Activated effector memory CD4-positive, alpha-beta T cell treated with anti-CD3 and anti-CD28 coated beads, Interleukin-2, amount 50 U/mL, for 16 hours (primary cell): ENCODE results near the gene RHOG.

ENCODE experiments used
- DNase-seq: peaks from one replicate; pipeline ENCODE4 v3.0.0-alpha.2; 2020

The RHOG gene

GRCh38 chr11:3840870-3841425, at the start of gene RHOG:
Gene RHOG, minus strand, starts transcription at chr11:3840959. Its CDS starts 12,821 bp downstream, at chr11:3828138.
- peak; percentile 89 for DNase-seq

DNA sequence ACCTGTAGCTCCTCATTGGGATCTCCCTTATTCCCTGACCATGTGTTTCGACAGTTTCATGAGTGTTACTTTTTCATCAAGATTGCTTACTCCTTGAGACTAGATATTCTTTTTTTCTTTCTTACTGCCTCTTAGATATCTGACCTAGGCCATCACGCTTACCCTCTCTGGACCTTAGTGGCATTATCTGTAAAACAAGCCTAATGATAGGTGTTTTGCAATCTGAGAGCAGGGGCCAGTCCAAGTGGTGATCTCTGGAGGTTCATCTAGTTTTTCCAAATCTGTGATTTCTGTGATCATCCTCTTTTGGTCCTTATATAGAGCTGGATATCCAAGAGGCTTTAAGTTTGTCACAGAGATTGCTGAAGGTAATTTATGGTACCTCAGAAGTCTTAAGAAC, 49.3 kb upstream of the RHOG start:
- DNase-seq = no peak

- no peak for DNase-seq
Measured at GRCh38 chr11:3888876-3889275, 48.1 kb upstream of the RHOG start.

DNA sequence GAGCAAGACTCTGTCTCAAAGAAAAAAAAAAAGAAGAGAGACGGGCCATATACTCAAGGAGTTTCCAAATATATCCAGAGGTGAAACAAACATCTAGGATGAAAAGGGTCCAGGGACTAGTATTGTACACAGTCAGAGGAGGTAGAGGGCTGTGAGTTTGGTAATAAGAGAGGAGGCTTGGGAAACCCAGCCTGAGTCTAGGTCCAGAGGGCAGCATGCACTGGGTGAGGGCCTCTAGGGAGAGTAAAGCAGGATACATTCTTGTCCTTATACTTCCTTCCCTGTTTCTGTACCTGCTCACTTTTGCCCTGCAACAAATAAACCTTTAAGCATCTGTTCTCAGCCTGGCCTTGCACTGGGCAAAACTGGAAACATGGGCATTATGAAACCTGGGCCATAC, 46.2 kb upstream of the RHOG start:
- DNase-seq = no peak

DNA sequence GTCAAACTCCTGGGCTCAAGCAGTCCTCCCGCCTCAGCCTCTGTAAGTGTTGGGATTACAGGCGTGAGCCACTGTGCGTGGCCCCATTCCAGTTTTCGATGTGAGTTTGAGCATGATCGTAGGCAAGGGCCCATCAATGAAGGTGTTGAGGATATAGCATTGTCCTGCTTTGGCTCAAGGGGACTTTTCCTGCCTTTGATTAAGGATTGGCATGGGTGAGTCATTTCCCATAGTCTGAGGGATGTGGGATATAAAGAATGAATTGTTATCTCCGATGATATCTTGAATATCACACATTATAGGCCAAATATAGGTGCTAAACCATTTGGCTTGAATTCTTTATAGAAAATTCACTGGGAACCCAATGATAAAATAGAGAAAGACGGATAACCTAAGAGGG, 45.1 kb upstream of the RHOG start:
- DNase-seq = no peak

DNA sequence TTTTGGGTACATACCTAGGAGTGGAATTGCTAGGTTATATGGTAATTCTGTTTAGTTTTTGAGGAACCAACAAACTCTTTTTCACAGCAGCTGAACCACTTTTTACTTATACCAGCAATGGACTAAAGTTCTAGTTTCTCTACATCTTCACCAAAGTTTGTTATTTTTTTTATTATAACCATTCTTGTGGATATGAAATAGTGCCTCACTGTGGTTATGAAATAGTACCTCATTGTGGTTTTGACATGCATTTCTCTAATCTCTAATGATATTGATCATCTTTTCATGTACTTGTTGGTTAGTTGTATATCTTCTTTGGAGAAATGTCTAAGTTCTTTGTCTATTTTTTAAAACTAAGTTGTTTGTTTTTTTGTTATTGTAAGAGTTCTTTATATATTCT, 41.9 kb upstream of the RHOG start:
- no peak for DNase-seq

GRCh38 chr11:3880724-3881123, 40.0 kb upstream of the RHOG start:
- no peak for DNase-seq

- no peak for DNase-seq
Measured at GRCh38 chr11:3879967-3880542, 39.3 kb upstream of the RHOG start.

DNA sequence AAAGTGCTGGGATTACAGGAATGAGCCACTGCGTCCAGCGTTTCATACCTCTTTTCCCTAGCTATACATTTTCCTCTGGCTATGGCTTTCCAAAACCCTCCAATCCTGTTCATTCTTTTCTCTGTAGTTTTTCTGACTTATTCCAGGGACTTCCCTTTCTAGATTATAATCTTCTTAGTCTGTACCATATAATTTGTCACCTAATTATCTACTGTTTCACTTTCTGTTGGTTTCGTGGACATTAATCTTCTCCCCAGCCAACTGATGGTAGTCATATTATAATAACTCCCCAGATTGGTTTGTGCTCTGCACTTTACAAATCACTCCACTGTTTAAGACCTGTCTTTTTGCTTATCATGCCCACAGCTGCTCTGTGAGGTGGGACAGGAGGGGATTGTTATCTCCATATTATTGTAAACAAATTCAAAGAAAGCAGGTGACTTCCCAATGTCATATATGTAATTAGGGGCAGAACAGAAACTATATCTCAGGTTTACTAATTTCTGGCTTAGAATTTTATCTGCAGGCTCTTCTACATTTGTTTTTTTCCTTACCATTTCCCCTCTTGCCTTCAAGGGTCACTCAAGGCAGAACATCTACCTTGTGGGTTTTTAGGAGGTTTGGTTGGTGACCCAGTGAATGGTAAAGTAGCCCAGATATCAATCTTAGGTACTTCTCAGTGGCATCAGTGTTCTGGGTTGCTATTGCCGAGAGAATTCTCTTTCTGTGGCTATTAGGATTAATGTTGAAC, 38.6 kb upstream of the RHOG start:
- DNase-seq = no peak

DNA sequence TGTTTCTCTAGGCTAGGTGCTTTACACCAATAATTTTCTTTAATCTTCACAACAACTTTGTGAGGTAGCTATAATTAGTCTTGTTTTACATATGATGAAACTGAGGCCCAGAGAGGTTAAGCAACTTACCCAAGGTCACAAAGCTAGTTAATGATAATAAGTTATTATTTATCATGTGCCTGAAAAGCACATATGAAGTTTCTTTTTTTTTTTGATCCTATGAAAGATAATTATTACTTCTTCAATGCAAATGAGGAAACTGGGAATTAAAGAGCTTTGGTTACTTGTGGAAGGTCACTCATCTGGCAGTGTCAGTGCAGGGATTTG, 37.5 kb upstream of the RHOG start:
- no peak for DNase-seq

DNA sequence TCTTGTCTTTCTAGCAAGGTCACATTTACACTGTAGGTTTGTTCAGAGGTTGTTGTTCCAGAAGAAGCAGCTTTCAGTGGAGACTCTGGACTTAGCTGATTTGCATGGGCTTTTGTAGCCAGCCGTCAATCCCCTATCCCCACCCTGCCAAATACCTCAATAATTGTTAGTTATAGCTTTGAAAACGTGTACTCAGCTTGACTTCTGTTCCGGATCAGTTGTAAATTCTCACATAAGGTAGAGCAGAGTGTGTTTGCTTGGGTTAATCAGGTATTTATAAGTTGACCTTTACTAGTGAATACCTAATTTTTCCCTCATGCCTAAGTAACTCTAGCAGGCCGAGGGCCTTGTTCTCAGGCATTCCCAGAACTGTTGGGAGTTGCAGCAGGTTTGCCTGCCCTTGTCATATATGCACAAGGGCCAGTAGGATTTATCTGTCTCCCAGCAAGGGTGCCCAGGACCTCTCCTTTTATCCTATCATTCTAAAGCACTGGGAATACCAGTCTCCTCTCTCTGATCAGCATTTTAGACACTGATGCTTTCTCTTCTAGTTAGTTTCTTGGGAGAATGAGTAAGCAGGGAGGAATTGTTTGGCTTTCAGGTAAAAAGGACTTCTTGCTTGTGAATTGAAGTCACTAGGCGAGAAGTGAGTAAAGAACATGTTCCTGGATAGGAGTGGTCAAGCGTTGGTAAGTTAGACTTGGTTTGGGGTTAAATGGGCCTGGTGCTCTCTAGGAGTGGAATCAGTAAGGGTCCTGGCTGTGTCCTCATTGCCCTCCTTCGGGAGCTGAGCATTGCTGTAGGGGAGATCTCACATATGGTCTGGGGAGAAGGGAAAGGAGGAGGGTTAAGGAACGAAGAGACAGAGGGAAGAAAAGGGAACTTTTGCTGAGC, 36.9 kb upstream of the RHOG start:
- no peak for DNase-seq

DNA sequence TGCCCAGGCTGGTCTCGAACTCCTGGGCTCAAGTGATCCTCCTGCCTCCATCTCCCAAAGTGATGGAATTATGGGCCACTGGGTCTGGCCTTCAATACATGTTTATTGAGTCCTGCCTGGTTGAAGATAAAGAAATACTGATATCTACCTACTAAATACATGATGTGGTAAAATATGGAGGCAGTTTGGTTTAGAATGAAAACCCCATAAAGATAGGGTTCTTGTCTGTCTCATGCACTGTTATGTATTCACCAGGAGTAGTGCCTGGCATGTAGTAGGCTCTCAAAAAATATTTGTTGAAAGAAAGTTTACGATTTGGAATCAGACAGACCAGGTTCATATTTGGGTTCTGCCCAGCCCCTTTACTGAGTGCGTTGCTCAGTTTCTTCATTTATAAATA, 35.9 kb upstream of the RHOG start:
- DNase-seq = no peak

DNA sequence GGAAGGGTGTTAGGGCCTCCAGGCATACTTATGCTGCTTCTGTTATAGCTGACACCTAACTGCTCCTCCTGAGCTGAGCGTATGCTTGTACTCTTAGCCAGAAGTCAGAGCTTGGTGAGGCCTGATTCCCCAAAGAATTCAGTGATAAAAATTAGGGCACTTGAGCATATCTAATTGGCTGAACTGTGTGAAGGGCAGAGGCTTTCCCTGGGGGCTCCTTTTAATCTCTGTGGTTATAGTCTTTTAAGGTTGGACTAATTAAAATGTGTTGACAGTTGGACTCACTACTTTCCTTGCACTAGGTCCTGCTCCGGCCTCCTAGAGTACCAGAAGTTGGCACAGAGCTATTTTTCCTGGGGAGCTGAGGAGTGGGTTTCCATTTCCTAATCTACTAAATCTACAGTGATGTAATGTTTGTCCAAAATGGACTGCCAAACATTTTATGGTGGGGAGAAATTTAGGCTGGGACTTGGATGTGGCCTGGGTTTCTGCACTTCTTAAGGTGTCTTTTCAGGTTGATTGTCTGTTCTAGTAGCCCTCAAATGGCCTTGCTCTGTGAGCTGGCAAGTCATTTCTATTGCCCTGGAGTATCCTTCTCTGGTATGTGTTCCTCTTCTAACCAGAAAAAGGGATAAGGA, 33.1 kb upstream of the RHOG start:
- DNase-seq = no peak

DNA sequence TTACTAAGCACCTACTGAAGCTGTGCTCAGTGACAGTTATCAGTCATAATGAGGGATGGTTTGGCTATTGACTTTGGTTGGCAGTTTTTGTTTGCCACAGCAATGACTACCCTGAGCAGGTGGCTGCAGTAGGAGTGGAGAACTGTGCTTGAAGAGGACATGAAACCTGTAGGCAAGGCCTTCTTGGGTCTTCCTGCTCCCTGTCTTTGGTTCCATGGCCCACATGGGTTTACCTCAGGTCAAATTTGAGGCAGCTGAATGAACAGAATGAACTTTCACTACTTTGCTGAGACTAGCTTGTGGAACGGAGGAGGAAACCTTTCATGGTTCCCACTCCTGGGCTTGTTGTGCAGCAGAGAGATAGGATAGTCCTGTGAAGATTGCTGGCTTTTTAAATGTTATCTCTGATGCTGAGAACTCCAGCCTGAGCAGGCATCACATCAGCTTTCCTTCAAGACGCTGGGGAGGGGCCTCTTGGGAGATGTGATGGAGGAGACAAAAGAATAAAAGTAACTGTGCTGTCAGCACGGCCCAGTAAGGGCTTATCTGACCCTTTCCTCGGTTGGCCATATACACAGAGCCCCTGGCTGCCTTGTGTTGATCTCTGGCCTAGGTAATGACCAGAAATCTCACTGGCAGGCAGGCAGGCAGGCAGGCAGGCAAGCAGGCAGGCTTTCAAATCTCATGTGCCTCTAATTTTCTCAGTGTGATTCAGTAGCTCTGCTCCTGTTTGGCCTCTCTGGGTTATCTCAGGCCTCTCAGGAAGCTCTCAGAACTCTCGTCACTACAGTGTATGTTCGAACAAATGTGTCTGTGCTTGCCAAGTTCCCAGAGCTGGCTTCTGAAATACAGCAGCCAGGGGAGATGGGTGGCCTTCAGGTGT, 26.7 kb upstream of the RHOG start:
- DNase-seq = no peak

DNA sequence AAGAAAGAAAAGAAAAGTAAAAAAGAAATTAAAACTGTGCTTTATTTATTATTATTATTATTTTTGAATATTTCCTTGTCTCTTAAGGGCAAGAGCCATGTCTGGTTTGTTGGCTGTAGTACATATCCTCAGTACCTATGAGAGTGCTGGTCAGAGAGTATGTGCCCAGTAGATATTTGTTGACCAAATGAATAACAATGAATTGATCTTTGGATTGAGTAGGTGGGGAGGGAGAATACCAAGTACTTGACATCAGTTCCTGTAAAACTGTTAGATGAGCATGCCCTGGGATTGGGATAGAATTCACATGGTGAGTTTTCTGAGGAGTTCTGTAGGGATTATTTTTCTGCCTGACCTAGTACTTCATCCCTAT, 26.1 kb upstream of the RHOG start:
- no peak for DNase-seq

GRCh38 chr11:3866206-3866605, 25.4 kb upstream of the RHOG start:
- DNase-seq = no peak

DNA sequence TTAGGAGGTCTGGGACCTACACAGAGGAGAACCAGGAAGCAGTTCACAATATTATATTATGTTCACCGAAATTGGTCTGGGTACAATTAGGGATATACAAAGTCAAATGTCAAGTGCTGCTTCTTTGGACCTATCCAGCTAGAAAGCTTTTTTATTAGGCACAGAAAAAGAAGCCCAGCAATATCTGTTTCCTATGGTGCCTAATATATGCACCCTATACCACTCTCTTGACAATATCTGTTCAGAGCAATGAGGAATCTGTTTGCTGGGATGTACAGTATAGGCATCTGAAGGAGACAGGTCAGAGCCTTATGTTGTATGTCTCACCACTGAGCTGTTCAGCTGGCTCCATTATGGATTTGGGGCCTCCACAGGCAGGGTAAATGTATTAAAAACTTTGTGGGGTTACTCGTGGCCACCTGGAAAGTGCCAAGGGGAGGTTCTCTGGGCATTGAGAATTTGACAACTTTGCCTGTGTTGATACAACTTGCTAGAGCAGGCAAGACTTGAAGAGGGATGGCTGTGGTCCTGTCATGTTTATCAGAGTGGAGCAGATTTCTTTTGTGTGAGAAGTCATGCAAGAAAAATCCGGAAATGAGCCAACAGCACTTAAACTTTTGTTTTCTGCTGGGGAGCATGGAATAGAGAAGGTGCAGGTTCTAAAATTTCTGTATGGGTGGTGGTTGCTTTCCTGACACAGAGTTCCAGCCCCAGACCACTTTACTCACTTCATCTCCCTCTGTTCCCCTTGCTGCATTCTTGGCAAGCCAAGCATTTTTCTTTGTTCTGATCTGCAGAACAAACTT, 24.8 kb upstream of the RHOG start:
- no peak for DNase-seq

DNA sequence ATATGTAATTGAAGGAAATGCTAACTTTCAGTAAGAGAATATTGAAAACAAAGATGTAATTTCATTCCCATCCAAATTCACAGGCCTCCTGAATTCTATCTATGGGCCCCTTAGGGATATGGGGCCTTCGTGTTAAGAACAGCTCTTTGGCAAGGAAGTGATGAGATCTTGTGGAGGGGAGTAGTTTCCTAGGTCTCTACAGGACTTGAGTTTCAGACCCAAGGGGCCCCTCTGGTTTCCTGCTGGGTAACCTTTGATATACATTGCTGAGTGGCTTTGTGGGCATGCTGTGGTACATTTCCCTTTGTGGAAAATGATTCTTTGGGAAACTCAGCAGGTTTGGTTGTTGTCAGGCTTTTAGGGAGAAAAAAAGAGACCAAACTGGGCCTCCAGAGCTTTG, 20.9 kb upstream of the RHOG start:
- DNase-seq = no peak

DNA sequence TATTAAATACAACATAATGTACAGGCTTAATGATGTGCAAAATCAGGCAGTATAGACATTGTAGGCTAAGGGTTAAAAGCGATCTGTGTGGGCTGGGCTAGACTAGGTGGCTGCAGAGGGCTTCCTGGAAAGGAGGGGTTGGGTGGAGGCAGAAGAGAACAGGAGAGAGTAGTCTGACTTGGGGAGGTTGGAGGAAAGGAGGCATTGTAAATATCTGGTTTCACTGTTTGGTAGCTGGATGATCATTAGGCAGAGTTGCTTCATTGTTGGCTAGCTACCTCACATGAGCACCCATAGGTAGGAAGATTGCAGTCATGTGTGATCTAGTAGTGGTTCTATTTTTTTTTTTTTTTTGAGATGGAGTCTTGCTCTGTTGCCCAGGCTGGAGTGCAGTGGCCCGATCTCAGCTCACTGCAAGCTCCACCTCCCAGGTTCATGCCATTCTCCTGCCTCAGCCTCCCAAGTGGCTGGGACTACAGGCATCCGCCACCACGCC, 20.2 kb upstream of the RHOG start:
- peak; percentile 78 for DNase-seq

DNA sequence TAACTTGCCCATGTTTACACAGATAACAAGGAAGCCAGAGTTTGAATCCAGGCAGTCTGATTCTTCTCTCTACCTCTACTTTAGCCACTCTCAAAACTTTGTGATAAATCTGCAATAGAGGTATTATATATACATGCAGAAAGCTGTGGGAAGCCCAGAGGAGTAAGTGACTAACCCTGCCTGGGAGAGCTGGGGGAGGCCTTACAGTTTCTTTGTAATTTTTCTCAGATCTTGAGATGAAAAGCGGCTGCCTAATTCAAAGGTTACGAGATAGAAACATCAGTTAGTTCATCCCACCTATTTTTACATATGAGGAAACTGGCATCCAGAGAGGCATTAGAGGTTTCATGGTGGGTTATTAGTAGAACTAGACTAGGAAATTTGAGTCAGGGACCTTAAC, 19.6 kb upstream of the RHOG start:
- peak; percentile 78 for DNase-seq

DNA sequence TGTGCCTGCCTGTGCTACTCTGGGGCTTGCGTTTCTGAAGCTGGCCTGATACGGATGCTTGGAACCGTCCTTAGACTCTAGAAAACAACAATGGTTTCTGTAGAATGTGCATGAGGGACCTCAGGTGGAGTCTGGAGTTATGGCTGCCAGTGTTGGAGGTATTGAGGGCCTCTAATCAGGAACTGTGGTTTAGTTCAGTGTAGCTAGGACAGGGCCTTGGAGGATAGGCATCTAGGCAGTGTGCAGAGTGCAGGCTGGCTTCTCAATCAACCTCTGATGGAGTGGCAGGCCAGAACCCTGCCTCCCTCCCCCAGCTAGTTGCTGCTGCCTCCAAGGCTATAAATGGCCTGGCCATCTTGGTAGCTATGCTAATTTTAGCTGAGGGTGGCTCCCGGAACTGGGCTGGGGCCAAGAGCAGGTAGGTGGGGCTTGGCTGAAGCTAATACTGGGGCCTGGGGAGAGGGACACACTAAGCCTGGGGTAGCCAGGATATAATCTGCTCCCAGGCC, 18.7 kb upstream of the RHOG start:
- DNase-seq = peak; percentile 77
